Panc1 (cell line): ENCODE results near the gene PYGO2.

Source experiments
- SIN3A ChIP-seq: IDR thresholded peaks from 2 replicates; pipeline ENCODE4 v1.6.1; 2012; ENCODE audit warnings: low read depth, mild to moderate bottlenecking, low read length, moderate library complexity, borderline replicate concordance; ENCODE audit not compliant: insufficient read depth
- TF ChIP-seq, protein P1 (sequence below): fragments of 450-650 bp; IDR thresholded peaks from 2 replicates; pipeline ENCODE4 v1.5.1; 2017; ENCODE audit warnings: mild to moderate bottlenecking

DNA sequence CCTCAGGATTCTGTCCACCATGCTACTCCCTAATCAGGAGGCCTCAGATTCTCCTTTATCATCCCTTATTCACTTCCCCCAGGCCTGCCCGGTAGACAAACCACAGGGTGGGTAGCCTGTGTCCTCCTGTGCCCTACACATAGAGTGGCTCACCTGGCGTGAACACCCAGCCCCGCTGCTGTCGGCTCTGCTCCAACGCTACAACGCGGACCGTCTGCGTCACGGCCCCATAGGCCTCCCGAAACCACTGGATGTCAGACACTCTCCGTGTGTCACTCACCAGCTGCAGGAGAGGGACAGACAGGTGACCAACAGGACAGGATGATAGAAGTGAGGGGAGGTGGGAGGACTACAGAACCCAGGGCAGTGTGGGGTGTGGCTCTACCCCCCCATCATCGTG lies 35.4 kb downstream of the PYGO2 start:
- TF ChIP-seq, protein P1, sequence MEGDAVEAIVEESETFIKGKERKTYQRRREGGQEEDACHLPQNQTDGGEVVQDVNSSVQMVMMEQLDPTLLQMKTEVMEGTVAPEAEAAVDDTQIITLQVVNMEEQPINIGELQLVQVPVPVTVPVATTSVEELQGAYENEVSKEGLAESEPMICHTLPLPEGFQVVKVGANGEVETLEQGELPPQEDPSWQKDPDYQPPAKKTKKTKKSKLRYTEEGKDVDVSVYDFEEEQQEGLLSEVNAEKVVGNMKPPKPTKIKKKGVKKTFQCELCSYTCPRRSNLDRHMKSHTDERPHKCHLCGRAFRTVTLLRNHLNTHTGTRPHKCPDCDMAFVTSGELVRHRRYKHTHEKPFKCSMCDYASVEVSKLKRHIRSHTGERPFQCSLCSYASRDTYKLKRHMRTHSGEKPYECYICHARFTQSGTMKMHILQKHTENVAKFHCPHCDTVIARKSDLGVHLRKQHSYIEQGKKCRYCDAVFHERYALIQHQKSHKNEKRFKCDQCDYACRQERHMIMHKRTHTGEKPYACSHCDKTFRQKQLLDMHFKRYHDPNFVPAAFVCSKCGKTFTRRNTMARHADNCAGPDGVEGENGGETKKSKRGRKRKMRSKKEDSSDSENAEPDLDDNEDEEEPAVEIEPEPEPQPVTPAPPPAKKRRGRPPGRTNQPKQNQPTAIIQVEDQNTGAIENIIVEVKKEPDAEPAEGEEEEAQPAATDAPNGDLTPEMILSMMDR: no peak
- TF ChIP-seq SIN3A: no peak
